A673 (cell line): ENCODE measurements around the gene NPBWR2. TPM values are rescaled to one million over a fixed set of nuclear protein-coding genes. Genes with fewer than 3 reads are reported as not detected.

ENCODE experiments used
- BruUV-seq: library from RNA; stranded (reverse); fragments of 400-500 nt; replicated peaks from 2 replicates; lab custom pipeline; 2021; lab: Mats Ljungman, UMichigan
- CTCF ChIA-PET: fragments of 300-600 bp; sonication (Branson Sonifier 250); formaldehyde crosslinking; loops from one replicate; lab custom pipeline; 2022; ENCODE audit warnings: antibody characterized with exemption; lab: Charles Lee
- POLR2A ChIA-PET: fragments of 300-600 bp; sonication (Branson Sonifier 250); formaldehyde crosslinking; loops from one replicate; lab custom pipeline; 2022; ENCODE audit warnings: antibody characterized with exemption; ENCODE audit not compliant: low non-redundant PET; lab: Charles Lee
- DNase-seq: peaks from one replicate; pipeline ENCODE4 v3.0.0-alpha.2; 2015; ENCODE audit warnings: low spot score
- H3K27ac ChIP-seq: fragments of 200-600 bp; sonication (generic); 2 replicates; pipeline ENCODE4 v1.5.1; 2016; ENCODE audit warnings: mixed run types, low read depth, mild to moderate bottlenecking, mixed read lengths, antibody characterized with exemption, low read length; ENCODE audit not compliant: poor library complexity, severe bottlenecking
- H3K27me3 ChIP-seq: fragments of 200-600 bp; sonication (generic); replicated peaks from 2 replicates; pipeline ENCODE4 v1.6.1; 2017; ENCODE audit warnings: mixed run types, low read depth, mild to moderate bottlenecking, mixed read lengths, antibody characterized with exemption, low read length; ENCODE audit not compliant: insufficient read depth, poor library complexity
- H3K36me3 ChIP-seq: fragments of 200-600 bp; sonication (generic); 2 replicates; pipeline ENCODE4 v1.6.1; 2016; ENCODE audit warnings: mixed run types, mild to moderate bottlenecking, mixed read lengths, antibody characterized with exemption, low read length; ENCODE audit not compliant: insufficient read depth, poor library complexity, severe bottlenecking
- H3K4me1 ChIP-seq: fragments of 200-600 bp; sonication (generic); 2 replicates; pipeline ENCODE4 v1.6.1; 2017; ENCODE audit warnings: mixed run types, mild to moderate bottlenecking, mixed read lengths, antibody characterized with exemption, low read length; ENCODE audit not compliant: insufficient read depth, poor library complexity, severe bottlenecking
- H3K4me3 ChIP-seq: fragments of 200-600 bp; sonication (generic); 2 replicates; pipeline ENCODE4 v1.5.1; 2016; ENCODE audit warnings: low read depth, mixed run types, mild to moderate bottlenecking, mixed read lengths, low read length; ENCODE audit not compliant: poor library complexity, severe bottlenecking
- H3K9me3 ChIP-seq: fragments of 200-600 bp; sonication (generic); 2 replicates; pipeline ENCODE4 v1.6.1; 2016; ENCODE audit warnings: mixed run types, low read depth, mild to moderate bottlenecking, mixed read lengths, antibody characterized with exemption, low read length; ENCODE audit not compliant: poor library complexity, severe bottlenecking
- EZH2 ChIP-seq: fragments of 200-600 bp; sonication (generic); IDR thresholded peaks from 2 replicates; pipeline ENCODE4 v1.6.1; 2017; ENCODE audit warnings: borderline replicate concordance, low read depth, mild to moderate bottlenecking, mixed read lengths, antibody characterized with exemption, low read length; ENCODE audit not compliant: poor library complexity, severe bottlenecking
- intact Hi-C: fragments of 100-400 bp; cut with micrococcal nuclease; formaldehyde crosslinking; loops from one replicate; pipeline ENCODE4 v1.10.0; 2022; ENCODE audit not compliant: unreplicated experiment
- microRNA-seq: library from miRNA; unstranded; fragments of <30 nt; microRNA quantifications from one replicate; pipeline ENCODE4 v1.2.0, GENCODE V29; 2021
- total RNA-seq: library from RNA; stranded (reverse); gene quantifications from 2 replicates; pipeline ENCODE4 v1.2.3, GENCODE V29; 2021
- TF ChIP-seq, protein P1 (sequence below): fragments of 300-800, 200-600 bp; sonication (generic); conservative IDR thresholded peaks from 2 replicates; pipeline ENCODE4 v1.5.1; 2017; ENCODE audit warnings: low read depth, mild to moderate bottlenecking, antibody characterized with exemption, low read length, moderate library complexity, mixed read lengths

NPBWR2 gene
- total RNA-seq, 1 experiment from 2014 or later: not detected

DNA sequence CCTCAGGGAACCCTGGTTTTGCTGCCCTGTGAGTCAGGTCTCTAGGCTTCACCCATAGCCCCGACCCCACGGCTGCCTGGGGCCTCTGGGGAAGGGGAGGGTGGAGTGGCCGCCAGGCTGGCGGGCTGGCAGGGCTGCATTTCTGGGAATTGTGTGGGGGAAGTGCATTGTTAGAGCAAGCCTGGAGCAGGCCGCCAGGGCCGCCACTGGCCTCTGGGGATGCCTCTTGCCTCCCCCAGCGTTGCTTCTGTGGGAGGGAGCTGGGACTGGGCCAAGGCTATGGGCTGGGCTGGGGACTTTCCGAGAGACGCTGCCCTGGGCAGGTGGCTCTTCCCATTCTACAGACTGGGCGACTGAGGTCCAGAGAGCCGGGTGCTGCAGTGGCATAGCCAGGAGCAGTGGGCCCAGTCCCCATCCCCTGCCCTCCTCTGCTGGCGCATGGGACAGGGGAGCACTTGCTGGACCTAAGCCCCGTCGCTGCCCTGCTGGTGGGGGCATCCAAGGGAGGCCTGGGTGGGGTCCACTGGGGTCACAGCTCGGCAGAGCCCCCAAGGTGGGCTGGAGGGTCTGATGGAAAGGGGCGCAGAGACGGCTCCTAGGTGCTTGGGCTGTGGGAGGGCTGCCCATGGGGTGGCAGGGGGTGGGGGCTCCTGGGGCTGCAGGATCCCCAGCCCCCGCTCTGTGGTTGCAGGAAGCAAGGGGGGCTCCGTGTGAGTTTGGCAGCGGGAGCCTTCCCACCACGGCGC lies 51.3 kb downstream of the NPBWR2 start:
- H3K4me1 ChIP-seq: peaks cover 5% of the 10 kb centered on the region

DNA sequence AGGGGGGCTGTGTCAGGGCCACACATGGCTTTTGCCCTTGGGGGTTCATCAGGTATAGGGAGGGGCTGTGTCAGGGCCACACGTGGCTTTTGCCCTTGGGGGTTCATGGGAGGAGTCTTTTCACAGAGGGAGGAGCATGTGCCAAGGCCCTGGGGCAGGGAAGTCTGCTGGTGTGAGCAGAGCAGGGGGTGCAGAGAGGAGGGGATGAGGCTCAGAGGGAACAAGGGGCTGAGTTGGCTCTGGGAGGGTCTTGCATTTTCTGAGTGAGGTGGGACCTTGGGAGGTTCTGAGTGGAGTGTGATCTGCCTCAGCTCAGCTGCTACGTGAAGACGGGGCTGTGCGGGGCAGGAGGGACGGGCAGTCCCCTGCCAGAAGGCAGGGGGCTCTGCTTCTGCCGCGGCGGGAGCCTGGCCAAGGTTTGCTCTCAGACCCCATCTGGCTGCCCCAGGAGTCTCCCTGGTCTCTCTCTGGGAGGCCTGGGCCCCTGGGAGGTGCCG lies 51.9 kb downstream of the NPBWR2 start:
- Histone ChIP-seq H3K27me3 (no peaks in the 10 kb centered on the region), H3K4me1 (peaks cover 5% of the 10 kb centered on the region), H3K27ac (no peak overlapping the region), H3K4me3 (no peak overlapping the region), H3K36me3 (no peaks in the 10 kb centered on the region), H3K9me3 (no peaks in the 10 kb centered on the region)
- CTCF ChIA-PET: no interaction called here
- no peak for DNase-seq
- no TSS peak for BruUV-seq
- POLR2A ChIA-PET: no interaction called here
- intact Hi-C loops: no loop called here
- TF ChIP-seq EZH2: no peak
- TF ChIP-seq, protein P1, sequence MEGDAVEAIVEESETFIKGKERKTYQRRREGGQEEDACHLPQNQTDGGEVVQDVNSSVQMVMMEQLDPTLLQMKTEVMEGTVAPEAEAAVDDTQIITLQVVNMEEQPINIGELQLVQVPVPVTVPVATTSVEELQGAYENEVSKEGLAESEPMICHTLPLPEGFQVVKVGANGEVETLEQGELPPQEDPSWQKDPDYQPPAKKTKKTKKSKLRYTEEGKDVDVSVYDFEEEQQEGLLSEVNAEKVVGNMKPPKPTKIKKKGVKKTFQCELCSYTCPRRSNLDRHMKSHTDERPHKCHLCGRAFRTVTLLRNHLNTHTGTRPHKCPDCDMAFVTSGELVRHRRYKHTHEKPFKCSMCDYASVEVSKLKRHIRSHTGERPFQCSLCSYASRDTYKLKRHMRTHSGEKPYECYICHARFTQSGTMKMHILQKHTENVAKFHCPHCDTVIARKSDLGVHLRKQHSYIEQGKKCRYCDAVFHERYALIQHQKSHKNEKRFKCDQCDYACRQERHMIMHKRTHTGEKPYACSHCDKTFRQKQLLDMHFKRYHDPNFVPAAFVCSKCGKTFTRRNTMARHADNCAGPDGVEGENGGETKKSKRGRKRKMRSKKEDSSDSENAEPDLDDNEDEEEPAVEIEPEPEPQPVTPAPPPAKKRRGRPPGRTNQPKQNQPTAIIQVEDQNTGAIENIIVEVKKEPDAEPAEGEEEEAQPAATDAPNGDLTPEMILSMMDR: no peak

More for the DNA sequence above, 51.3 kb downstream of the NPBWR2 start:
- H3K27ac ChIP-seq: no peak overlapping the region
- no TSS peak for BruUV-seq
- ChIA-PET CTCF (no interaction called here), POLR2A (no interaction called here)
- H3K36me3 ChIP-seq: no peaks in the 10 kb centered on the region
- TF ChIP-seq, protein P1: no peak
- TF ChIP-seq EZH2: no peak
- H3K27me3 ChIP-seq: no peaks in the 10 kb centered on the region
- no peak for DNase-seq
- no peak overlapping the region for H3K4me3 ChIP-seq
- intact Hi-C loops: no loop called here
- H3K9me3 ChIP-seq: no peaks in the 10 kb centered on the region

DNA sequence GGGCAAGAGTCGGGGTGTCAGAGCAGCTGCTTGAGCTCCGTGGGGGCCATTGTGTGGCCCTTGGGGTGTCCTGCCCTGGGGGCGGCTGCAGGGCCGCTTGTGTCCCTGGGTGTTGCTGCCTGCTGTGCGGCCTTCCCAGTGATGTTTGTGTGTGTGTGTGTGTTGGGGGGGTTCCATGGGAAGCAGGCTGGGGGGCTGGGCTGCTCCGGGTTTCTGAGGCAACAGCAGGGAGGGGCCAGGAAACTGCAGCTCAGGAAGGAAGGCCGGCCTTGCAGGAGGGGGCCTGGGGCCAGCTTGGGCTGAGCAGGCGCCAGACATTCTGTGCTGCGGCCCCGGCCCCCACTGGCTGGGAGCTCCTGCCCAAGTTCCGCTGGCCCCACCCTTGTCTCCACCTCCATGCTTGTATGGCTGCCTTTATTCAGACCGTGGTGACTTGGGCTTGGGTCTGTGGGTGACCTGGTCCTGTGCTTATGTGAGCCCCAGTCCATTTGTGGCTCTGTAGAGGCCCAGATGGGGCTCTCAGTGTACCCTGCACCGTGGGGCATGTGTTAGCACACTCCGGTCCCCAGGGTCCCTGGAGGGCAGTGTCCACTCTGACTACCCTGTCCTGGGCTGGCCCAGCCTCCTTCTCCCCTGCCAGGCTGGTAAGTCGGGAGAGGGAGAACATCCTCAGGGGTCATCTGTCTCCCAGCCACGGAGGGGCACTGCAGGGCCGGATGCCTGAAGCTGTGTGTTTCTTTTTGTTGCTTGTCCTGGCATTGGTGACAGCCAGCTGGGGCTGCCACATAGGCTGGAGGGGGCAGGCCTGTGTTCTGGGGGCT lies 53.3 kb downstream of the NPBWR2 start:
- Histone ChIP-seq H3K4me1 (peaks cover 13% of the 10 kb centered on the region), H3K27me3 (no peaks in the 10 kb centered on the region), H3K9me3 (no peaks in the 10 kb centered on the region), H3K27ac (no peak overlapping the region), H3K4me3 (no peak overlapping the region), H3K36me3 (no peaks in the 10 kb centered on the region)
- no peak for DNase-seq
- intact Hi-C loops: no loop called here
- ChIA-PET CTCF (no interaction called here), POLR2A (no interaction called here)
- TF ChIP-seq EZH2: no peak
- TF ChIP-seq, protein P1: 0 out of 2 replicates have a peak, but pooled peaks have one; percentile 21
- no TSS peak for BruUV-seq

Small RNAs within 50 kb of the gene (microRNA-seq; reads per million reads assigned to microRNA genes)
- not detected for gene MIR6813

Other genes starting within 250 kb of the NPBWR2 start
- not detected in 2 replicates for gene ABHD16B, start 246.1 kb downstream of the NPBWR2 start, total RNA-seq
- gene TPD52L2, start 242.3 kb downstream of the NPBWR2 start, total RNA-seq: 80.1 and 89.9 TPM in 2 replicates
- 43.6 and 44.9 TPM in 2 replicates for gene DNAJC5, start 212.4 kb downstream of the NPBWR2 start, total RNA-seq
- 48.1 and 53.3 TPM in 2 replicates for gene UCKL1, start 151.1 kb downstream of the NPBWR2 start, total RNA-seq
- 28.9 and 30.8 TPM in 2 replicates for gene ZNF512B, start 137.6 kb downstream of the NPBWR2 start, total RNA-seq
- 6.3 and 7.2 TPM in 2 replicates for gene SAMD10, start 127.9 kb downstream of the NPBWR2 start, total RNA-seq
- gene PRPF6, start 126.4 kb downstream of the NPBWR2 start, total RNA-seq: 86.3 and 93.2 TPM in 2 replicates
- 2.4 and 2.5 TPM in 2 replicates for gene C20orf204, start 71.4 kb downstream of the NPBWR2 start, total RNA-seq
- 0.30 and 0.70 TPM in 2 replicates for gene SOX18, start 57.9 kb downstream of the NPBWR2 start, total RNA-seq
- 35.0 and 41.3 TPM in 2 replicates for gene TCEA2, start 44.4 kb downstream of the NPBWR2 start, total RNA-seq
- gene RGS19, start 28.0 kb downstream of the NPBWR2 start, total RNA-seq: 14.4 and 16.4 TPM in 2 replicates
- 0.32 and 0.46 TPM in 2 replicates for gene OPRL1, start 27.5 kb downstream of the NPBWR2 start, total RNA-seq
- 0.37 and 0.62 TPM in 2 replicates for gene LKAAEAR1, start 23.2 kb downstream of the NPBWR2 start, total RNA-seq
- not detected in 2 replicates for gene MYT1, start 56.9 kb upstream of the NPBWR2 start, total RNA-seq
- 57.1 and 68.9 TPM in 2 replicates for gene PCMTD2, start 148.2 kb upstream of the NPBWR2 start, total RNA-seq